CD4-positive, alpha-beta T cell treated with Interleukin-4 for 1 hour (primary cell): ENCODE data around the gene DPF3.

Experiments
- DNase-seq, 2 donors: peaks; one replicate each; pipeline ENCODE4 v3.0.0-alpha.2; 2020 to 2022

The DPF3 gene

GRCh38 chr14:72833174-72833573 lies 60.7 kb downstream of the DPF3 start:
- DNase-seq: no peak

GRCh38 chr14:72830786-72831594 lies 62.9 kb downstream of the DPF3 start:
- no peak for DNase-seq

GRCh38 chr14:72830356-72830755 lies 63.5 kb downstream of the DPF3 start:
- DNase-seq: no peak

GRCh38 chr14:72828604-72829003 lies 65.3 kb downstream of the DPF3 start:
- DNase-seq: no peak

- no peak for DNase-seq
These were observed 67.9 kb downstream of the DPF3 start for GRCh38 chr14:72826039-72826438.

GRCh38 chr14:72825486-72825885 lies 68.4 kb downstream of the DPF3 start:
- DNase-seq: no peak

- DNase-seq: no peak
These were observed 69.8 kb downstream of the DPF3 start for GRCh38 chr14:72824051-72824450.

- DNase-seq: no peak
These were observed 70.8 kb downstream of the DPF3 start for GRCh38 chr14:72822946-72823611.

GRCh38 chr14:72818998-72819397 lies 74.9 kb downstream of the DPF3 start:
- no peak for DNase-seq

- no peak for DNase-seq
These were observed 77.6 kb downstream of the DPF3 start for GRCh38 chr14:72816287-72816686.

GRCh38 chr14:72815430-72815829 lies 78.5 kb downstream of the DPF3 start:
- DNase-seq: no peak

GRCh38 chr14:72812292-72812851 lies 81.5 kb downstream of the DPF3 start:
- DNase-seq: no peak

GRCh38 chr14:72810201-72810600 lies 83.7 kb downstream of the DPF3 start:
- peak; percentile 39 to 54 for DNase-seq

- DNase-seq: no peak
These were observed 84.8 kb downstream of the DPF3 start for GRCh38 chr14:72809063-72809462.

GRCh38 chr14:72808564-72808963 lies 85.3 kb downstream of the DPF3 start:
- DNase-seq: no peak

GRCh38 chr14:72802588-72802946 lies 91.3 kb downstream of the DPF3 start:
- no peak for DNase-seq

- no peak for DNase-seq
These were observed 91.9 kb downstream of the DPF3 start for GRCh38 chr14:72801836-72802587.

GRCh38 chr14:72801381-72801812 lies 92.5 kb downstream of the DPF3 start:
- no peak for DNase-seq

- DNase-seq: no peak
These were observed 93.0 kb downstream of the DPF3 start for GRCh38 chr14:72800848-72801370.

- DNase-seq: no peak
These were observed 93.6 kb downstream of the DPF3 start for GRCh38 chr14:72800296-72800695.

- no peak for DNase-seq
These were observed 97.0 kb downstream of the DPF3 start for GRCh38 chr14:72796935-72797334.

- DNase-seq: no peak
These were observed 100.6 kb downstream of the DPF3 start for GRCh38 chr14:72793156-72793939.
